Large intestine (tissue), 3 donors: ENCODE data around the gene MELTF. TPM values are rescaled to one million over a fixed set of nuclear protein-coding genes. Genes with fewer than 3 reads are reported as not detected.
A peak's percentile ranks its signal among the peaks of the same experiment; 100 is the strongest.

Experiments
- DNase-seq, 2 donors: peaks; one replicate each; pipeline versions ENCODE4 v3.0.0 to v3.0.0-alpha.2; 2013
- H3K27ac ChIP-seq: one replicate; pipeline ENCODE4 v1.5.1; 2013; ENCODE audit warnings: low read length
- H3K27me3 ChIP-seq: 2 replicates; pipeline ENCODE4 v1.6.1; 2013; ENCODE audit warnings: low read length; ENCODE audit not compliant: control insufficient read depth, insufficient read depth
- H3K36me3 ChIP-seq: 2 replicates; pipeline ENCODE4 v1.6.1; 2013; ENCODE audit warnings: low read length; ENCODE audit not compliant: control insufficient read depth, insufficient read depth
- H3K4me1 ChIP-seq: one replicate; pipeline ENCODE4 v1.6.1; 2013; ENCODE audit warnings: low read length; ENCODE audit not compliant: control insufficient read depth, insufficient read depth
- H3K4me3 ChIP-seq: one replicate; pipeline ENCODE4 v1.5.1; 2013; ENCODE audit warnings: low read length
- H3K9me3 ChIP-seq: one replicate; pipeline ENCODE4 v1.6.1; 2013; ENCODE audit warnings: mild to moderate bottlenecking, low read depth, low read length, moderate library complexity; ENCODE audit not compliant: control insufficient read depth
- WGBS: methylation state at CpG from one replicate; pipeline ENCODE4 v1.1.5; 2013; ENCODE audit warnings: low lambda C conversion rate; ENCODE audit not compliant: insufficient coverage; 5-methylcytosine and 5-hydroxymethylcytosine counted together
- polyA plus RNA-seq: library from polyadenylated mRNA; unstranded; fragments of 120-200 nt; gene quantifications from one replicate; pipeline ENCODE4 v1.2.1, GENCODE V29; 2013

The MELTF gene
- polyA plus RNA-seq, 1 donor = 414 TPM

GRCh38 chr3:196992461-196993065 lies 37.1 kb downstream of the MELTF start:
- H3K4me1 ChIP-seq = peaks cover 42% of the 10 kb centered on the region
- H3K27me3 ChIP-seq = no peaks in the 10 kb centered on the region
- H3K4me3 ChIP-seq = no peak overlapping the region
- WGBS = no CpG with 5 or more reads among the region's 17 CpGs
- no peaks in the 10 kb centered on the region for H3K36me3 ChIP-seq
- no peak overlapping the region for H3K27ac ChIP-seq
- H3K9me3 ChIP-seq = peaks cover 10% of the 10 kb centered on the region
- no peak for DNase-seq

GRCh38 chr3:196991581-196992460 lies 37.8 kb downstream of the MELTF start:
- H3K27me3 ChIP-seq = no peaks in the 10 kb centered on the region
- no peaks in the 10 kb centered on the region for H3K36me3 ChIP-seq
- no CpG with 5 or more reads among the region's 28 CpGs for WGBS
- H3K4me3 ChIP-seq = no peak overlapping the region
- no peak for DNase-seq
- H3K27ac ChIP-seq = peak overlapping the region; percentile 98
- H3K4me1 ChIP-seq = peaks cover 50% of the 10 kb centered on the region
- H3K9me3 ChIP-seq = peaks cover 10% of the 10 kb centered on the region

- DNase-seq = no peak
- Histone ChIP-seq H3K36me3 (no peaks in the 10 kb centered on the region), H3K27ac (peak overlapping the region; percentile 98), H3K9me3 (peaks cover 10% of the 10 kb centered on the region), H3K4me3 (no peak overlapping the region), H3K27me3 (no peaks in the 10 kb centered on the region), H3K4me1 (peaks cover 58% of the 10 kb centered on the region)
- WGBS = no CpG with 5 or more reads among the region's 10 CpGs
Observed at GRCh38 chr3:196990601-196991007, 39.0 kb downstream of the MELTF start.

- Histone ChIP-seq H3K27ac (peak overlapping the region; percentile 98), H3K9me3 (peaks cover 8% of the 10 kb centered on the region), H3K4me1 (peaks cover 65% of the 10 kb centered on the region), H3K4me3 (no peak overlapping the region), H3K27me3 (no peaks in the 10 kb centered on the region), H3K36me3 (no peaks in the 10 kb centered on the region)
- WGBS = no CpG with 5 or more reads among the region's 19 CpGs
- DNase-seq = no peak
Observed at GRCh38 chr3:196989721-196990262, 39.8 kb downstream of the MELTF start.

GRCh38 chr3:196988241-196989029 lies 41.2 kb downstream of the MELTF start:
- Histone ChIP-seq H3K4me1 (peaks cover 69% of the 10 kb centered on the region), H3K9me3 (peaks cover 12% of the 10 kb centered on the region)

GRCh38 chr3:196987022-196987421 lies 42.6 kb downstream of the MELTF start:
- H3K4me1 ChIP-seq = peaks cover 69% of the 10 kb centered on the region

More at GRCh38 chr3:196988241-196989029, 41.2 kb downstream of the MELTF start:
- Histone ChIP-seq H3K36me3 (no peaks in the 10 kb centered on the region), H3K27ac (peak overlapping the region; percentile 98), H3K27me3 (no peaks in the 10 kb centered on the region), H3K4me3 (no peak overlapping the region)
- no CpG with 5 or more reads among the region's 12 CpGs for WGBS
- DNase-seq = peak; percentile 91 to 95

GRCh38 chr3:196985954-196986885 lies 43.4 kb downstream of the MELTF start:
- Histone ChIP-seq H3K4me1 (peaks cover 63% of the 10 kb centered on the region), H3K9me3 (peaks cover 27% of the 10 kb centered on the region), H3K4me3 (no peak overlapping the region), H3K27ac (peak overlapping the region; percentile 98), H3K36me3 (no peaks in the 10 kb centered on the region), H3K27me3 (no peaks in the 10 kb centered on the region)
- DNase-seq = no peak
- 81% methylated on average over 2 of the region's 9 CpGs for WGBS

More at GRCh38 chr3:196987022-196987421, 42.6 kb downstream of the MELTF start:
- H3K27ac ChIP-seq = peak overlapping the region; percentile 98
- no peak overlapping the region for H3K4me3 ChIP-seq
- WGBS = no CpG with 5 or more reads among the region's 10 CpGs
- no peaks in the 10 kb centered on the region for H3K27me3 ChIP-seq
- peaks cover 24% of the 10 kb centered on the region for H3K9me3 ChIP-seq
- H3K36me3 ChIP-seq = no peaks in the 10 kb centered on the region
- no peak for DNase-seq

GRCh38 chr3:196985298-196985697 lies 44.3 kb downstream of the MELTF start:
- Histone ChIP-seq H3K9me3 (peaks cover 31% of the 10 kb centered on the region), H3K4me1 (peaks cover 54% of the 10 kb centered on the region), H3K4me3 (no peak overlapping the region), H3K27me3 (no peaks in the 10 kb centered on the region), H3K36me3 (no peaks in the 10 kb centered on the region), H3K27ac (peak overlapping the region; percentile 90)
- no CpG with 5 or more reads among the region's 6 CpGs for WGBS
- peak; percentile 79 to 90 for DNase-seq

GRCh38 chr3:196983186-196983585 lies 46.4 kb downstream of the MELTF start:
- no peak for DNase-seq
- no peaks in the 10 kb centered on the region for H3K27me3 ChIP-seq
- no peak overlapping the region for H3K4me3 ChIP-seq
- peaks cover 37% of the 10 kb centered on the region for H3K9me3 ChIP-seq
- no peak overlapping the region for H3K27ac ChIP-seq
- WGBS = no CpG with 5 or more reads among the region's 1 CpG
- H3K36me3 ChIP-seq = no peaks in the 10 kb centered on the region
- H3K4me1 ChIP-seq = peaks cover 51% of the 10 kb centered on the region
